ENCODE results near the gene CDH4.

Gene CDH4

DNA sequence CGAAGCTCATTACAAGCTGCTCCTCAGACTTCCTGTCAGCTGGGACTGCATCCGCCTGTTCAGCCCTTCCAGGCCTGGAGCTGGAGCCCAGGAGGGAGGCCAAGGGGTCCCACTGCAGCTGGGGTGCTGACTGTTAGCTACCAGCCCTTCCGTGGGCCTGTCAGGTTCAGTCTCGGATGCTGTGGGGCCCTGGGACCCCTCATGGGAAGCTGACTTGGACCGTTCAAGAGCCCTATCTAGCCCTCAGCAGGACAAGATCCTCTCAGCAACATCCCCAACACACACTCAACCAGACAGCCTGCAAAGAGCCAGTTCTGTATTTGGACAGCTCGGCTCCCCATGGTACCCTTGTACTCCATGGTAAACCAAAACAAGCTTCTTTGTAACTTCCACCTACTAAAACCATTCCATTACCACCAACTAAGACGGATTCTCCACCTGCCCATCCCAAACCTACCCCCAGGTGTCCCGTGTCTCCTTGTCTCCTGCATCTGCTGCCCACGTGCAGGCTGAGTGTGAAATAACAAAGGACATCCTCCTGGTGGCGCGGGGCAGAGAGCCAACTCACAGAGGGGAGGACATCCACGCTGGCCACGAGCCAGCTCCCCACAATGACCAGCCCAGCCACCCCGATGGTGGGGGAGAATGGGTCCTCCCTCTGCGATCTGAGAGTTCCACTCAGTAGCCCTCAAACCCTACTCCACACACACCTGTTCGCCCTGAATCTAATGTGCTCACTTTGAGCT is 702.4 kb downstream of the CDH4 start:
- peaks cover 3% of the 10 kb centered on the region for H3K4me1 ChIP-seq (ENCODE audit: control insufficient read depth, insufficient read depth, low read length, poor library complexity, severe bottlenecking)
- no peaks in the 10 kb centered on the region for H3K36me3 ChIP-seq (ENCODE audit: control insufficient read depth, insufficient read depth, low read length)
- no peak overlapping the region for H3K4me3 ChIP-seq (ENCODE audit: extremely low read depth, insufficient read depth, low read length, poor library complexity, severe bottlenecking)
- no peak overlapping the region for H3K27ac ChIP-seq (ENCODE audit: low read depth, low read length, severe bottlenecking)
- 86 to 87% methylated on average over 11 to 14 of the region's 16 CpGs for WGBS, 2 experiments (ENCODE audit: insufficient coverage in 2 of 2)
- H3K9me3 ChIP-seq (ENCODE audit: control insufficient read depth, low read length), result no peaks in the 10 kb centered on the region

DNA sequence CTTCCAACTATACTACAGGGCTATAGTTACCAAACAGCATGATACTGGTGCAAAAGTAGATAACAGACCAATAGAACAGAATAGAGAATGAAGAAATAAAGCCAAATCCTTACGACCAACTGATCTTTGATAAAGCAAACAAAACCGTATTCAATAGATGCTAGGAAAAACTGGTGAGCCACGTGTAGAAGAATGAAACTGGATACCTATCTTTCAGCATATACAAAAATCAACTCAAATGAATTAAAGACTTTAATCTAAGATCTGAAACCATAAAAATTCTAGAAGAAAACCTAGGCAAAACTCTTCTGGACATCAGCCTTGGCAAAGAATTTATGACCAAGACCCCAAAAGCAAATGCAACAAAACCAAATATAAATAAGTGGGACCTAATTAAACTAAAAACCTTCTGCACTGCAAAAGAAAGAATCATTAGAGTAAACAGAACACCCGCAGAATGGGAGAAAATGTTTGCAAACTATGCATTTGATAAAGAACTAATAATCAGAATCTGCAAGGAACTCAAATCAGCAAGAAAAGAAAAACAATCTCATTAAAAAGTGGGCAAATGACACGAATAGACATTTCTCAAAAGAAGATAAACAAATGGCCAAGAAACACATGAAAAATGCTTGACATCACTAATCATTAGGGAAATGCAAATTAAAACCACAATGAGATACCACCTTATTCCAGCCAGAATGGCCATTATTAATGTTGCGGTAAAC is 703.8 kb downstream of the CDH4 start:
- H3K4me3 ChIP-seq (ENCODE audit: extremely low read depth, insufficient read depth, low read length, poor library complexity, severe bottlenecking), result no peak overlapping the region
- no peaks in the 10 kb centered on the region for H3K36me3 ChIP-seq (ENCODE audit: control insufficient read depth, insufficient read depth, low read length)
- peaks cover 3% of the 10 kb centered on the region for H3K4me1 ChIP-seq (ENCODE audit: control insufficient read depth, insufficient read depth, low read length, poor library complexity, severe bottlenecking)
- no peak overlapping the region for H3K27ac ChIP-seq (ENCODE audit: low read depth, low read length, severe bottlenecking)
- WGBS, 2 experiments (ENCODE audit: insufficient coverage in 2 of 2), result 85 to 88% methylated on average over 2 to 4 of the region's 6 CpGs
- no peaks in the 10 kb centered on the region for H3K9me3 ChIP-seq (ENCODE audit: control insufficient read depth, low read length)

DNA sequence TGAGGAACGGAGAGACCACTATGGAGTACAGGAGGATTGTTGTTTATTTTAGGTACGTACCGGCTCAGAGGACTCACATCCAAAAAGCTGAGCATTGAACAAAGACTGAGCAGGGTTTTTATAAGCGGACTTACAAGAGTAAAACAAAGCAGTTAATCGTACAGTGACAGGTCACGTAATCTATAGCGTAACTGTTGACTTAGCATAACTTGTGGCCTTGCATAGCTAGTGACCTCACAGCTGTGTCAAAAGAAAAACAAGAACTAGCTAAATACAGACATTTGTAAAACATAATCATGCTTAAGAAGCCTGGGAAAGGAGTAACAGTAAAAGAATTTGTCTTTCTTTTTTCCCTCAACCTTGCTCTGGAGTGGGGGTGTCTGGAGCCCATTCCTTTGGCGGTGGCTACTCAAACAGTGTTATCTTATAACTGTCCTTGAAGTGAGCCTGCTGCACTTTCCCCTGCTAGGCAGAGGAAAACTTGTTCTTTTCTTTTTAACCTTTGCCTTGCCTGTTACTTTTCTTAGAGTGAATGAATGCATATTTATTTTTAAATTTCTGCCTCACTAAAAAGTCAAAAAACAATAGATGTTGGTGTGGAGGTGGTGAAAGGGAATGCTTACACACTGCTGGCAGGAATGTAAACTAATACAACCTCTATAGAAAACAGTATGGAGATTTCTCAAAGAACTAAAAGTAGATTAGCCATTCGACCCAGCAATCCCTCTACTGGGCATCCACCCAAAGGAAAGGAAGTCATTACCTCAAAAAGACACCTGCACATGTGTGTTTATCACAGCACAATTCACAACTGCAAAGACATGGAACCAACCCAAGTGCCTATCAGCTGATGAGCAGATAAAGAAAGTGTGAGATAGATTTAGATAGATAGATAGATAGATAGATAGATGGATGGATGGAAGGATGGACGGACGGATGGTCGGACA is 704.6 kb downstream of the CDH4 start:
- Histone ChIP-seq H3K4me1 (ENCODE audit: control insufficient read depth, insufficient read depth, low read length, poor library complexity, severe bottlenecking) (peaks cover 3% of the 10 kb centered on the region), H3K4me3 (ENCODE audit: extremely low read depth, insufficient read depth, low read length, poor library complexity, severe bottlenecking) (no peak overlapping the region), H3K36me3 (ENCODE audit: control insufficient read depth, insufficient read depth, low read length) (no peaks in the 10 kb centered on the region), H3K27ac (ENCODE audit: low read depth, low read length, severe bottlenecking) (no peak overlapping the region), H3K9me3 (ENCODE audit: control insufficient read depth, low read length) (no peaks in the 10 kb centered on the region)
- WGBS, 2 experiments (ENCODE audit: insufficient coverage in 2 of 2), result 92 to 94% methylated on average over 8 of the region's 12 CpGs

DNA sequence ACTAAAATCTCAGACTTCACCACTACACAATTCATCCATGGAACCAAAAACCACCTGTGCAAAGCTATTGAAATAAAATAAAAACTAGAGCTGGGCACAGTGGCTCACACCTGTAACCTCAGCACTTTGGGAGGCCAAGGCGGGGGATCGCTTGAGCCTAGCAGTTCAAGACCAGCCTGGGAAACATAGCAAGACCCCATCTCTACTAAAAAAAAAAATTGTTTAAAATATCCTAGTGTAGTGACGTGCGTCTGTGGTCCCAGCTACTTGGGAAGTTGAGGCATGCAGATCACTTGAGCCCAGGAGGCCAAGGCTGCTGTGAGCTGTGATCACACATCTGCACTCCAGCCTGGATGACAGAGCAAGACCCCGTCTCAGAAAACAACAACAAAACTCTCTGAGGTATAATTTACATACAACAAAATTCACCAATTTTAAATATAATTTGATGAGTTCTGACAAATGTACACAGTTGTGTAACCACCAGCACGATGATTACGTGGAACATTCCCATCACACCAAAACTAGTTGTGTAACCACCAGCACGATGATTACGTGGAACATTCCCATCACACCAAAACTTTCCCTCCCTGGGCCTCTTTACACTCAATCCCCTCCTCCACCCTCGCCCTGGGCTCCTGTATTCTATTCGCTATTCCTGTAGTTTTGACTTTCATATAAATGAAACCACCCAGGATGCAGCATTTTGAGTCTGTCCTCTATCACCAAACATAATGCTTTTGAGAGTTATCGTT is 706.1 kb downstream of the CDH4 start:
- no peak overlapping the region for H3K4me3 ChIP-seq (ENCODE audit: extremely low read depth, insufficient read depth, low read length, poor library complexity, severe bottlenecking)
- H3K9me3 ChIP-seq (ENCODE audit: control insufficient read depth, low read length), result no peaks in the 10 kb centered on the region
- H3K4me1 ChIP-seq (ENCODE audit: control insufficient read depth, insufficient read depth, low read length, poor library complexity, severe bottlenecking), result peaks cover 3% of the 10 kb centered on the region
- WGBS, 2 experiments (ENCODE audit: insufficient coverage in 2 of 2), result 91 to 93% methylated on average over 8 to 9 of the region's 12 CpGs
- H3K27ac ChIP-seq (ENCODE audit: low read depth, low read length, severe bottlenecking), result no peak overlapping the region
- H3K36me3 ChIP-seq (ENCODE audit: control insufficient read depth, insufficient read depth, low read length), result no peaks in the 10 kb centered on the region

DNA sequence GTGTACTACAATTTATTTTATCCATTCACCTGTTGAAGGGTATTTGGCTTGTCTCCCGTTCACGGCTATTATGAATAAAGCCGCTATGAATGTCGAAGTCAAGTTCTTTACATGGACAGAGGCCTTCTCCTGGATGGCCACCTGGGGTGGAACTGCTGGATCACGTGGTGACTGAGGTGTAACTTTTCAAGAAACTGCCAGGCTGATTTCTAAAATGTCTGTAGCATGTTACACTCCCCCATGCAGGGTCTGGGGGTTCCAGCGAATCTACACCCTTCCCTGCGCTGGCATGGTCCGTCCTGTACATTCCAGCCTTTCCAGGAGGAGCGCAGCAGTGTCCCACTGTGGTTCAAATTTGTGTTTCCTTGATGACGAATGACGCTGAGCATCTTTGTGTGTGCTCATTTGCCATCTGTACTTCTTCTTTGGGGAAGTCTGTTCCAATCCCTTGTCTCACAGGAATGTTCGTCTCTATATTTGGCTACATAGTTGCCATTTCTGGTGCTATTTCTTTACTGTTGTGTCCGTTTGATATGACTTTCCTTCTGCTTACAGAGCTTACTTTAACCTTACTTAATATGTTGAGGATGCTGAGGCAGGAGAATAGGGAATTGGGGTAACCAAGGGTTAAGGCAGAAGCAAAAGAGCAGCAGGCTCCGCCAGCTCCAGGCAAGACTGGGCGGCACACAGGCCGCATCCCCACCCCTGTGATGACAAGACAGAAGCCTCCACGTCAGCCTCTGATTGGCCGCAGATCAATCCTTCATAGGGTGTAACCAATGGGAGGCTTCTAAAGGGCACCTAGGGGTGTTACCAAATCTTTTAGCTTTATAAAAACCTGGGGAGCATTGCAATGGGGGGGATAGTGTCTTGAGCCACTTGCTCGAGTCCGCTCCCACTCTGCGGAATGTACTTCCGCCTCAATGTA is 707.0 kb downstream of the CDH4 start:
- no peak overlapping the region for H3K27ac ChIP-seq (ENCODE audit: low read depth, low read length, severe bottlenecking)
- H3K9me3 ChIP-seq (ENCODE audit: control insufficient read depth, low read length), result no peaks in the 10 kb centered on the region
- WGBS, 2 experiments (ENCODE audit: insufficient coverage in 2 of 2), result 84 to 87% methylated on average over 14 to 19 of the region's 22 CpGs
- no peak overlapping the region for H3K4me3 ChIP-seq (ENCODE audit: extremely low read depth, insufficient read depth, low read length, poor library complexity, severe bottlenecking)
- H3K4me1 ChIP-seq (ENCODE audit: control insufficient read depth, insufficient read depth, low read length, poor library complexity, severe bottlenecking), result peaks cover 3% of the 10 kb centered on the region
- H3K36me3 ChIP-seq (ENCODE audit: control insufficient read depth, insufficient read depth, low read length), result no peaks in the 10 kb centered on the region

DNA sequence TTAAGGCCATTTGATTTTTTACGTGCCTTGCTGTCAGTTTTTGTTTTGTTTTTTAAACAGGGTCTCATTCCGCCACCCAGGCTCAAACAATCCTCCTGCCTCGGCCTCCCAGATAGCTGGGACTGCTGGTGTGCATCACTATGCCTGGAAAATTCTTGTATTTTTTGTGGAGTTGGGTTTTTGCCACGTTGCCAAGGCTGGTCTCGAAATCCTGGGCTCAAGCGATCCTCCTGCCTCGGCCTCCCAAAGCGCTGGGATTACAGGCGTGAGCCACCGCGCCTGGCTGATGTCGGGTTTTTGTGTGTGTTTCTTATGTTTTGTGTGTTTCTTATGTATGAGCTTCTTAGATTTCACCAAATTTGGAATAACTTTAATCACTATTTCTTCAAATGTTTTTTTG is 708.8 kb downstream of the CDH4 start:
- no peaks in the 10 kb centered on the region for H3K9me3 ChIP-seq (ENCODE audit: control insufficient read depth, low read length)
- WGBS, 2 experiments (ENCODE audit: insufficient coverage in 2 of 2), result 93 to 94% methylated on average over 5 to 11 of the region's 12 CpGs

DNA sequence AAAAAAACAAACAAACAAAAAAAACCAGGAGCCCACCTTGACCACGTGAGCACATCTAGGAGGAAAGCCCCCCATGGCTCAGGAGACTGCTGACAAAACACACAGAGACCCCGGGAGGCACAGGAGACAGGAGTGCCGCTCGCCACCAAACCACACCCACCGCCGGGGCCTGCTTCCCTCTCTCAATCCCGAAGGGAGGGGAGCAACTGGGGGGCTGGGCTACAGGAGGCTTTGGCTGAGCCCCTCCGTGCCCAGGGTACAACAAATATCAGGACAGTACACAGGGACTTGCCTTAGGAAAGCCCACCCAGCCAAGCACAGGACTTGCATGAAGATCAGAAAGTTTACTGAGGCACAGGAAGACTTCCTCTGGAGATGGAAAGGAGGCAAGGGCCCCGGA is 711.1 kb downstream of the CDH4 start:
- WGBS, 2 experiments (ENCODE audit: insufficient coverage in 2 of 2), result 72 to 86% methylated on average over 8 of the region's 9 CpGs

More for the DNA sequence above, 708.8 kb downstream of the CDH4 start:
- Histone ChIP-seq H3K36me3 (ENCODE audit: control insufficient read depth, insufficient read depth, low read length) (no peaks in the 10 kb centered on the region), H3K27ac (ENCODE audit: low read depth, low read length, severe bottlenecking) (no peak overlapping the region), H3K4me1 (ENCODE audit: control insufficient read depth, insufficient read depth, low read length, poor library complexity, severe bottlenecking) (peaks cover 3% of the 10 kb centered on the region), H3K4me3 (ENCODE audit: extremely low read depth, insufficient read depth, low read length, poor library complexity, severe bottlenecking) (no peak overlapping the region)

DNA sequence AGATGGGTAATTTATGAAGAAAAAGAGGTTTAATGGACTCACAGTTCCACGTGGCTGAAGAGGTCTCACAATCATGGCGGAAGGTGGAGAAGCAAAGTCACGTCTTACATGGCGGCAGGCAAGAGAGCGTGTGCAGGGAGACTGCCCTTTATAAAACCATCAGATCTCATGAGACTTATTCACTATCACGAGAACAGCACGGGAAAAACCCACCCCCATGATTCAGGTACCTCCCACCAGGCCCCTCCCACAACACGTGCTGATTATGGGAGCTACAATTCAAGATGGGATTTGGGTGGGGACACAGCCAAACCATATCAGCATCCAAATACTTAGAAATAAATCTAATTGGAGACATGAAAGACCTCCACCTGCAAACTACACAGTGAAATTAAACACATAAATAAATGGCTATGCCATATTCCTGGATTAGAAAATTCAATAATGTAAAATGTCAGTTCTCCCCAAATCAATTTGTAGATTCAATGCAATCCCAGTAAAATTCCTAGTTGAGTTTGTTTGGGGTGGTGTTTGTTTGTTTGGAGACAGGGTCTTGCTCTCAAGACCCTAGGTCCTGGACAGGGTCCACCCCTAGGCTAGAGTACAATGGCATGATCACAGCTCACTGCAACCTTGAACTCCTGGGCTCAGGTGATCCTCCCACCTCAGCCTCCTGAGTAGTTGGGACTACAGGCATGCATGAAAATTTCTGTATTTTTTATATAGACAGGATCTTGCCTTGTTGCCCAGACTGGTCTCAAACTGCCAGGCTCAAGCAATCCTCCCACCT is 712.0 kb downstream of the CDH4 start:
- H3K4me1 ChIP-seq (ENCODE audit: control insufficient read depth, insufficient read depth, low read length, poor library complexity, severe bottlenecking), result no peaks in the 10 kb centered on the region
- no peak overlapping the region for H3K4me3 ChIP-seq (ENCODE audit: extremely low read depth, insufficient read depth, low read length, poor library complexity, severe bottlenecking)
- H3K27ac ChIP-seq (ENCODE audit: low read depth, low read length, severe bottlenecking), result no peak overlapping the region
- 97 to 98% methylated on average over 5 of the region's 8 CpGs for WGBS, 2 experiments (ENCODE audit: insufficient coverage in 2 of 2)
- H3K9me3 ChIP-seq (ENCODE audit: control insufficient read depth, low read length), result no peaks in the 10 kb centered on the region
- no peaks in the 10 kb centered on the region for H3K36me3 ChIP-seq (ENCODE audit: control insufficient read depth, insufficient read depth, low read length)

More for the DNA sequence above, 711.1 kb downstream of the CDH4 start:
- Histone ChIP-seq H3K4me1 (ENCODE audit: control insufficient read depth, insufficient read depth, low read length, poor library complexity, severe bottlenecking) (no peaks in the 10 kb centered on the region), H3K4me3 (ENCODE audit: extremely low read depth, insufficient read depth, low read length, poor library complexity, severe bottlenecking) (no peak overlapping the region), H3K27ac (ENCODE audit: low read depth, low read length, severe bottlenecking) (no peak overlapping the region), H3K36me3 (ENCODE audit: control insufficient read depth, insufficient read depth, low read length) (no peaks in the 10 kb centered on the region), H3K9me3 (ENCODE audit: control insufficient read depth, low read length) (no peaks in the 10 kb centered on the region)

All from mesodermal cell (in vitro differentiated cells).